GM21717 (cell line): ENCODE measurements around the gene EEF1A2.

ENCODE experiments used
- ATAC-seq: cut with Tn5 transposase; IDR thresholded peaks from one replicate; pipeline ENCODE4 v1.9.1; 2021; ENCODE audit warnings: mild to moderate bottlenecking, moderate library complexity; ENCODE audit not compliant: unreplicated experiment

The EEF1A2 gene

DNA sequence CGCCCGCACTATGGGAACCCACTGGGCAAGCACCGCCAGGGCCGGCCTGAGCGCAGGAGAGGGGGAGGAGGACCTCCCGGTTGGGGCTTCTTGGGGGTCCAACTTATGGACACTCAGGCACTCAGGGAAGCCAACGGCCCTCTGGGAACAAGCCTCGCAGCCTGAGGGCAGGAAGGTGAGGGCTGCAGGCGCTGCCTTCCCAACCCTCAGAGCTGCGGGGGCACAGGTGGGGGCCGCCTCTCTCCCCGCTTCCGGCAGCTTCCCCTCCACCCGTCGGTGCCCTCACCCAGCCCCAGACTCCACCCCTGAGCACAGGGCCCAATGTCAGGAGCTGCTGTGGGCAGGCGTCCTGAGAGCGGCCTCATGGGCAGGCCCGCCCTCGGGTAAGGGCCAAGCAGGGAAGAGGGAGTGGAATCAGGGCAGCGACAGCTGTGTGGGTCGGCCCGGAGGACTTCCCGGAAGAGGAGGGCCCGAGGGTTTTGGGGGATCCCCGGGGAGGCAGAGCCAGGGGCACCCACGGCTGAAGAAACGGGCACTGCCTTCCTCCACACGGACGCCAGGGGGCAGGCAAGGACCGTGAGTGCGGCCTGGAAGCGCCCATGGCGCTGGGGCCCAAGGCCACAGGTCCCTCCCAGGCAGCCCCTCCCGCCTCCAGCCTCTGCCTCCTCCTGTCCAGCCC, 38.8 kb upstream of the EEF1A2 start:
- peak; percentile 65 for ATAC-seq

DNA sequence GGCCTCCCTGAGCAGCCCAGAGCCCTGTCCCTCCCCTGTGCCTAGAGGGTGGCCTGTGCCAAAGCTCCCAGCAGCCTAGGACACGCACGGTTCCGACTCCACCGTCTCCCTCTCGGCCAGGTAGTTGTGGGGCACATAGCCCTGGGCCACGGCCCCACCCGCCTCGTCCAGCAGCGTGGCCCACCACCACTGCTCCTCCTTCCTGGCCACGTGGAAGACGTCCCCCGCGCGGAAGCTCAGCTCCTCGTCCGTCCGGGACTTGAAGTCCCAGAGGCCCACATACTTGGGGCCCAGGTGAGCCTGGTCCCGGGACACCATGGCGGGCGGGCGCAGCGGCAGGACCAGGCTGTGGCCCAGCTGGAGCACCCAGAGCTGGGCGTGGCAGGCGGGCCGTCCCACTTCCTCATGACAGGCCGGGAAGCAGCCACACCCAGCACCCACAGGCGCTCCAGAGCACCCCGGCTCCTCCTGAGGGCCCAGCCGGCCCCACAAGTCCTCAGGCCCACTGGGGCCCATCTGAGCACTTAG, 38.2 kb upstream of the EEF1A2 start, which contains the start of gene PTK6:
PTK6 (minus strand) TSS at position 380 of the 528 bp plus-strand sequence; CDS start at position 318, 62 bp downstream.
- no peak for ATAC-seq

- ATAC-seq: no peak
These were observed 37.5 kb upstream of the EEF1A2 start for GRCh38 chr20:63536241-63536977.

- no peak for ATAC-seq
These were observed 36.2 kb upstream of the EEF1A2 start for GRCh38 chr20:63534831-63535651.

DNA sequence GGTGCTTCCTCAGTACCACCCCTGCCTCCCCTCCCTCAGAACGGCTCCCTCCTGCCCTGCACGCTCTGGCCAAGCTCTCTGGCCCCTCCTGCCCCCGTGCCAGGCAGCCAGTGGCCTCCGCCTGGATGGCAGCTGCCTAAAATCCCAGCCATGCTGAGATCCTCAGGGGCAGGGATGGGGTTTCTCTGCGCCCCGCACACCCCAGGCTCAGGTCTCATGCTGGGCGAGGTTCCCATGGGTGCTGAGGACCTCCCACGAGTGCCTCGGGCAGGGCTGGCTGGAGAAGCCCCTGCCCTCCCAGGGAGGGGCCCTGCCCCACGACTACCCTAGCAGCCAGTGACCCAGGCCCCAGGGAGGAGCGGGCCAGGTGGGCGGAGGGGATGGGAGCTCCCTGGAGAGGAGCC, 35.5 kb upstream of the EEF1A2 start:
- ATAC-seq: no peak

- ATAC-seq: no peak
These were observed 35.0 kb upstream of the EEF1A2 start for GRCh38 chr20:63533871-63534393.

DNA sequence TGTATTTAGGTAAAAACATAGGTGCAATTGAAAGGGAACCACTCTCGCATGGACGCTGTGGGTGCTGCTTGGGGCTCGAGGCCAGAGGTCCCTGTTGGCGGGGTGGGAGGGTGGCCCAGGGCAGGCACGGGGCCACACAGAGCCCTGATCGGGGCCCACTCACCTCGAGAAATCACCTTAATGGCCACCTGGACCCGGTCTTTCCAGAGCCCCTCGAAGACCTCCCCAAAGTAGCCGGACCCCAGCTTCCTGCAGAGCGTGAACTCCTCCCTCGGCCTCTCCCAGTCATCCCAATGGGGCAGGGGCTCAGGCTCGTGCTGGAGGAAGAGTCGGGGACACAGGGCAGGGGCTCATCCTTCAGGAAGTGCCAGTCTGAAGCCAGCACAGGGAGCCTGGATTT, 34.5 kb upstream of the EEF1A2 start:
- no peak for ATAC-seq

DNA sequence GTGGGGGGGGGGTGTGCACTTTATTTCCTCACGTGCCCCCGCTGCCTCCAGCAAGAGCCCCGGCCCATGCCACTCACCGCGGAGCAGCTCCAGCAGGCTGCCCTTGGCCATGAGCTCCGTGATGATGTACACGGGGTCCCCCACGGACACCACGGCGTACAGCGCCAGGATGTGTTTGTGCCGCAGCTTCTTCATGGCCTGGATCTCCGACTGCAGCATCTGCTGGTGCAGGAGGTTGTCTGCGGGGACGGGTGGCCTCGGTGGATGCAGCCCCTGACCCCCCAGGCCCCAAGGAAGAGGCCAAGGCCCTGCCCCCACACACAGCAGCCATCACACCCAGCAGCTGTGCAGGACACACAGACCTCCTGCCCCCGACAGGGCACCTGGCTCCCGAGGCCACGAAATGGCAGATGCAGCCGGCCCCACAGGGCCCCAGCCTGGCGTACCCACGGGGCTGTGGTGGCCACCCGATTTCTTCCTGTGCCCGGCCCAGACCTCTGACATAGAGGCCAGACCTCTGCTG, 33.6 kb upstream of the EEF1A2 start:
- no peak for ATAC-seq

DNA sequence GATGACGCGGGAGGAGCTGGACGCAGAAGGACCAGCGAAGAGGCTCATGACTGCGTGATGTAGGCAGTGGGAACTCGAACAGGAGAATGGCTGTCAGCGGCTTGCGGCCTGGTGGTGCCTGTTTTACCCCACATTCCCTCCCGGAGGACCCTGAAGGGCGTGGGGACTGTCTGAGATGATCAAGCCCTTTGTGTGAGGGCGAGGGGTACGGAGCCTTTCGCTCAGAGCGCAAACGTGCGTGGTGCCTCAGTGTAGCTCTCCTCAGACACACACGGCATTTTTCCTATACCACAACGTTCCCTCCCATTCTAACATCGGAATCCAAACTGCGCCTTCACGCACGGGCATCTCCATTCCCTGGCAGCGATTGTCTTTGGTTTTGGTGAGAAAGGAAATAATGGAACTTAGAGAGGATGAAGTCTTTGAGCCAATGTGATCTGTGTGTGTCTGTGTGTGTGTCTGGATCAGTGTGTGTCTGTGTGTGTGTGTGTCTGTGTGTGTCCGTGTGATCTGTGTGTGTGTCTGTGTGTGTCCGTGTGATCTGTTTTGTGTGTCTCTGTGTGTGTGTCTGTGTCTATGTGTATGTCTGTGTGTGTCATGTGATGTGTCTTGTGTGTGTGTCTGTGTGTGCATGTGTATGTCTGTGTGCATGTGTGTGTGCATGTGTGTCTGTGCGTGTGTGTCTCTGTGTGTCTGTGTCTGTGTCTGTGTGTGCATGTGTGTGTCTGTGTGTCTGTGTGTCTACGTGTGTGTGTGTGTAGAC, 33.0 kb upstream of the EEF1A2 start:
- no peak for ATAC-seq

- ATAC-seq: no peak
These were observed 31.9 kb upstream of the EEF1A2 start for GRCh38 chr20:63530788-63531160.

DNA sequence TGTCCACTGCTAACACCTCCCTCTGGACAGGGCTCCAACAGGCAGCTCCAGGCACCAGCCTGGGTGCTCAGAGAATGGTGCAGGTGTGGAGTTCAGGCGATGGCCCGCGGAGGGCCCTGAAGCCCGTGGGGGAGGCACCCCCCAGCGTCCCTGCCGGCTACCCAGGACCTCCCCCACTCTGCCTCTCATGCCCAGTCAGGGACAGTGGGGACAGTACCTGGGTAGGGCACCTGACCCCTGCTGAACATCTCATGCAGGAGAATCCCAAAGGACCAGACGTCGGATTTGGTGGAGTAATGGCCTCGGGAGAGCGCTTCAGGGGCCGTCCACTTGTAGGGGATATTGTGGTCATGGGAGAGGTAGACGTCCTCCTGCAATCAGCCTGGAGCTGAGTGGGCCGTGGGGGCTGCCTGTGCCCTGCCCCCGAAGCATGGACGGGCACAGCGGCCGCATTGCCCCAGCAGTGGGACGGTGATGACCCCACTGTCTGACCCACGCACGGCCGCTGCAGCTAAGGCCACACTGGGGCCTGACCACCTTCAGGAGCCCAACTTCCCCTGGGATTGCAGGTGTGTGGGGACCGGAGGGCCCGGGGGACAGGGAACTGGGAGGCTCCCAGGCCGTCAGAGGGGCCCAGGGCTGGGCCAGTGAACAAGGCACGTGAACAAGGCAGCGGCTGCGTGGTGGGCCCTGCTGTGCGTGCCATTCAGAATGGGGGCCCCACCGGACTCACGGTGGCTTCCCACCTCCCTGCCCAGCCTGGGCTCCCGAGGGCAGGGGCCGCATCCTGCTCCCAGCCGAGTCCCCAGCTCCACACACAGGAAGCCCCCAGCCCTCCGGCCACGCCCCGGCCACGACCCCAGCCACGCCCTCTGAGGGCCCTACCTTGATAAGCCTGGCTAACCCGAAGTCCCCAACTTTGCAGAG, 31.2 kb upstream of the EEF1A2 start:
- ATAC-seq: no peak

DNA sequence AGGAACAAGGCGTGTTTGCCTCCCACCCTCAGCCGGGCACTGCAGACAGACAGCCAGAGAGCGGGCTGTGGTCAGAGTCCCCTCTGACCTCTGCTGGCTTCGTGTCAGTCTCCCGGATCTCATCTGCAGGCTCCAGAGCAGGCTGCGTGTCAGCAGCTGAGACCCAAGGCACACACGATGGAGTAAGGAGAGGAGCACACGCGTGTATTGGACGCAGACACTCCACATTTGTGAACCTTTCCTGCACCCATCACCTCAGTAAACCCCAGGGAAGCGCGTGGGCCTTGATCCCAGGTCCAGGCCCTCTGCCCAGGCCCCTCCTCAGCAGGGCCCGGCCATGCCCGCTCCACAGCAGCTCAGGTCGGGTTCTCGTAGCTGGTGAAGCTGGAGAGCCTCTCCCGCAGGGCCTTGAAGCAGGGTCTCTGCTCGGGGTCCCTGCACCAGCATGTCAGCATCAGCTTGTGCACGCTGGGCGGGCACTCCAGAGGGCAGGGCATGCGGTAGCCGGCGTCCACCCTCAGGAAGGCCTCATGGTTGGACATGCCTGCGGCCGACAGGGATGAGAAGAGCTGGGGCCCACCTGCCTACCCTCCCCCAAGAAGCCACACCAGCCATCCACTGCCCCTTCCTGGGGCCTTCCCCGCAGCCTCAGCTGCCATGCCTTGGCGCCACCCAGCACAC, 30.4 kb upstream of the EEF1A2 start:
- no peak for ATAC-seq

- no peak for ATAC-seq
These were observed 28.3 kb upstream of the EEF1A2 start for GRCh38 chr20:63527184-63527583.

DNA sequence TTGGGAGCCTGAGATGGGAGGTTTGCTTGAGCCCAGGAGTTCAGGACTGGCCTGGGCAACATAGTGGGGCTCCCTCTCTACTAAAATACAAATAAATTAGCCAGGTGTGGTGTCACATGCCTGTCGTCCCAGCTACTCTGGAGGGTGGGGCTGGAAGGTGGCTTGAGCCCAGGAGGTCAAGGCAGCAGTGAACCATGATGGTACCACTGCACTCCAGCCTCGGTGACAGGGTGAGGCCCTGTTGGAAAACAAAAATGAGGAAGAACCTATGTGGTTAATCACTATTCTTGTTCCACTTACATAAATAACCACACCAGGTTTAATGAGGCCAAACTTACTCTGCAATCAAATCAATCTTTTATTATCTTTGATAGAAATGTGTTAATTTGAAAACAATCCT, 27.1 kb upstream of the EEF1A2 start:
- no peak for ATAC-seq

GRCh38 chr20:63525185-63525584, 26.3 kb upstream of the EEF1A2 start:
- no peak for ATAC-seq

DNA sequence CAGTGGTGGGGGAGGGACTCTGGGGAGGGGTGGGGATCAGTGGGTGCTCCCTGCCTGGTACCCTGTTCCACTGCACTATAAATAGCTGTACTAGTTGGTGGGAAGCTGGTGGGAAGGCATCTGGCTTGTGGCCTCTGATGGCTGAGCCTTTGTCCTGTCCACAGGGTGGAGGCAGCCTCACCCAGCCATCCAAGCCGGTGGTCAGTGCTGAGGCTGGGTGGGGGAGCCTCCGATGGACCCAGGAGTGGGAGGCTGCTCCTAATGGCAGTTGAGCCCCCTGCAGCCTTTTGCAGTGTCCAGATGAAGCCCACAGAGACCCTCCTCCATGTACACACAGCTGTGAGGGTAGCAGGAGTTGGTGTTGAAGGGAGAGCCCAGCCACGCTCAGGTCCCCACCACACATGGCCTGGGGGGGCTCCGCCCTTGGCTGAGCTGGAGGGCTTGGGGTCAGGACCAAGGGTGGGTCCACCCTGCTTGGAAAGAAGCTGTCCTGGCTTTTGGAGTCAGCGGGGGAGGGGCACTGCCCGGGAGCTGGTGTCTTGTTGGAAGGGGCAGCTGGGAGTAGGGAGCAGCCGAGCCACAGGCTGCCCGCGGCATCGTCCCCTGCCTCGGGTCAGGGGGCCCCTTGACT, 24.2 kb upstream of the EEF1A2 start:
- no peak for ATAC-seq

- no peak for ATAC-seq
These were observed 23.4 kb upstream of the EEF1A2 start for GRCh38 chr20:63522091-63522868.
